WTC11 (cell line): ENCODE data around the gene LSM3.

Experiments used
- ATF1 ChIP-seq: sonication (generic); formaldehyde crosslinking; IDR thresholded peaks from 2 replicates; pipeline ENCODE4 v1.8.1; 2023; ENCODE audit warnings: mild to moderate bottlenecking, moderate library complexity, missing genetic modification reagents
- ESRRA ChIP-seq: sonication (generic); formaldehyde crosslinking; IDR thresholded peaks from 2 replicates; pipeline ENCODE4 v1.8.1; 2022; ENCODE audit warnings: mild to moderate bottlenecking, missing genetic modification reagents, borderline replicate concordance
- FOXK1 ChIP-seq: sonication (generic); formaldehyde crosslinking; IDR thresholded peaks from 2 replicates; pipeline ENCODE4 v1.8.0; 2022; ENCODE audit warnings: mild to moderate bottlenecking, moderate library complexity, missing genetic modification reagents
- SMAD3 ChIP-seq: sonication (generic); formaldehyde crosslinking; IDR thresholded peaks from 2 replicates; pipeline ENCODE4 v1.8.0; 2022; ENCODE audit warnings: missing genetic modification reagents, mild to moderate bottlenecking, borderline replicate concordance
- SP1 ChIP-seq: sonication (generic); formaldehyde crosslinking; conservative IDR thresholded peaks from 2 replicates; pipeline ENCODE4 v1.8.1; 2022; ENCODE audit warnings: missing genetic modification reagents
- ZNF317 ChIP-seq: sonication (generic); formaldehyde crosslinking; IDR thresholded peaks from 2 replicates; pipeline ENCODE4 v1.8.1; 2023; ENCODE audit warnings: low read depth, mild to moderate bottlenecking, moderate library complexity, missing genetic modification reagents, borderline replicate concordance
- ZNF416 ChIP-seq: fragments of 250-450 bp; sonication (Bioruptor Pico); IDR thresholded peaks from 2 replicates; pipeline ENCODE4 v1.9.0; 2021; ENCODE audit warnings: mild to moderate bottlenecking, inconsistent platforms
- ZNF423 ChIP-seq: fragments of 250-450 bp; sonication (Bioruptor Pico); IDR thresholded peaks from 2 replicates; pipeline ENCODE4 v2.1.2; 2022; ENCODE audit warnings: mild to moderate bottlenecking, moderate library complexity
- ZNF671 ChIP-seq: fragments of 250-450 bp; sonication (Bioruptor Pico); IDR thresholded peaks from 2 replicates; pipeline ENCODE4 v1.8.0; 2021; ENCODE audit warnings: mild to moderate bottlenecking
- TF ChIP-seq, protein P1 (sequence below): fragments of 200-600 bp; IDR thresholded peaks from 2 replicates; pipeline ENCODE4 v1.8.0; 2022; ENCODE audit warnings: antibody characterized with exemption
- TF ChIP-seq, protein P2 (sequence below): sonication (generic); formaldehyde crosslinking; IDR thresholded peaks from 2 replicates; pipeline ENCODE4 v1.8.1; 2023; ENCODE audit warnings: mild to moderate bottlenecking, missing genetic modification reagents, moderate library complexity

DNA sequence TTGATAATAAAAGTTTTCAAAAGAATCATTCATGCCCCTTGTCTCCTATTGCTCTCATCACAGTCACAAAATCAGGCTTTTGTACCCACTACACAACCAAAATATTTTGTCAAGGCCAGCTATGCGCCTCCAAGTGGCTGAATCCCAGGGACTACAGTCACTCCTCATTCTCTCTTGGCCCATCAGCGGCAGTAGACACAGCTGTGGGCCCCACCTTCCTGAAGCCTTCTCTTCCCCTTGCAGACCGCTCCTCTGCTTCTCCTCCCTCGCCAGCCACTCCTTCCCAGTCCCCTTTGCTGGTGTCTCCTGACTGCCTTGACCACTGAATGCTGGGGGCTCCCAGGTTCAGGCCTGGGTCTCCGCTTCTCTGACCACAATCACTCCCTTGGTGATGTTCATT, 52.1 kb downstream of the LSM3 start:
- TF ChIP-seq, protein P1, sequence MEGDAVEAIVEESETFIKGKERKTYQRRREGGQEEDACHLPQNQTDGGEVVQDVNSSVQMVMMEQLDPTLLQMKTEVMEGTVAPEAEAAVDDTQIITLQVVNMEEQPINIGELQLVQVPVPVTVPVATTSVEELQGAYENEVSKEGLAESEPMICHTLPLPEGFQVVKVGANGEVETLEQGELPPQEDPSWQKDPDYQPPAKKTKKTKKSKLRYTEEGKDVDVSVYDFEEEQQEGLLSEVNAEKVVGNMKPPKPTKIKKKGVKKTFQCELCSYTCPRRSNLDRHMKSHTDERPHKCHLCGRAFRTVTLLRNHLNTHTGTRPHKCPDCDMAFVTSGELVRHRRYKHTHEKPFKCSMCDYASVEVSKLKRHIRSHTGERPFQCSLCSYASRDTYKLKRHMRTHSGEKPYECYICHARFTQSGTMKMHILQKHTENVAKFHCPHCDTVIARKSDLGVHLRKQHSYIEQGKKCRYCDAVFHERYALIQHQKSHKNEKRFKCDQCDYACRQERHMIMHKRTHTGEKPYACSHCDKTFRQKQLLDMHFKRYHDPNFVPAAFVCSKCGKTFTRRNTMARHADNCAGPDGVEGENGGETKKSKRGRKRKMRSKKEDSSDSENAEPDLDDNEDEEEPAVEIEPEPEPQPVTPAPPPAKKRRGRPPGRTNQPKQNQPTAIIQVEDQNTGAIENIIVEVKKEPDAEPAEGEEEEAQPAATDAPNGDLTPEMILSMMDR = no peak
- TF ChIP-seq ESRRA (CRISPR knock-in tag) = no peak
- no peak for TF ChIP-seq ATF1
- TF ChIP-seq ZNF317 (CRISPR knock-in tag) = no peak
- TF ChIP-seq SMAD3 = no peak
- no peak for TF ChIP-seq FOXK1 (CRISPR knock-in tag)
- TF ChIP-seq ZNF416 (CRISPR knock-in tag) = no peak
- no peak for TF ChIP-seq ZNF671
- no peak for TF ChIP-seq SP1
- TF ChIP-seq ZNF423 = no peak
- TF ChIP-seq, protein P2, sequence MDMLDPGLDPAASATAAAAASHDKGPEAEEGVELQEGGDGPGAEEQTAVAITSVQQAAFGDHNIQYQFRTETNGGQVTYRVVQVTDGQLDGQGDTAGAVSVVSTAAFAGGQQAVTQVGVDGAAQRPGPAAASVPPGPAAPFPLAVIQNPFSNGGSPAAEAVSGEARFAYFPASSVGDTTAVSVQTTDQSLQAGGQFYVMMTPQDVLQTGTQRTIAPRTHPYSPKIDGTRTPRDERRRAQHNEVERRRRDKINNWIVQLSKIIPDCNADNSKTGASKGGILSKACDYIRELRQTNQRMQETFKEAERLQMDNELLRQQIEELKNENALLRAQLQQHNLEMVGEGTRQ = no peak
